Measurements from ENCODE around the gene KCTD18. TPM values are rescaled to one million over a fixed set of nuclear protein-coding genes. Genes with fewer than 3 reads are reported as not detected.

The KCTD18 gene
- total and polyA plus RNA-seq, 2 donors from 2014 or later, result 8.5 to 12.6 TPM

DNA sequence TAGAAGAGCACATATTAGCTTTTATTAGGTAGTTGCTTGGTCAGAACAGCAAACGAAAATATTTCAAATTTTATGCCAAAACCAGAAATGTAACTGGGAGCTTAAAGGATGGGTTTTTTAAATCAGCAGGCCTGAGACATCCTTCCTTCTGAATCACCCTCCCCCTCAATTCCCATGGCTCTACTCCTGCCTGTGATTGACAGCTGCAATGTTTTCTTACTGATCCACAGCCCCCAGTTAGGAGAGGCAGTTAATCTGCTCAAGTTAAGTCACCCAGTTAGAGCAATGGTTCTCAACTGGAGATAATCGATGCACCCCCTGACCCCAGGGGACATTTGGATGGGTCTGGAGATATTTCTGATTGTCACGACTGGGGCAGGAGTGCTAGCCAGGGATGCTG lies 24.9 kb downstream of the KCTD18 start:
- intact Hi-C loops (cut with DNase I), result loop anchor here (10.0 kb wide), 1 partner anchor 180 kb away; the partner anchor contains the start of gene SPATS2L
- DNase-seq (no peak), FAIRE-seq (no peak)
- no peaks in the 10 kb centered on the region for H3K4me1 ChIP-seq (ENCODE audit: control insufficient read depth in 2 of 3, insufficient read depth in 2 of 3, low read depth in 1 of 3, low read length in 3 of 3)
- no peak overlapping the region for H3K27ac ChIP-seq (ENCODE audit: low read depth in 2 of 2, low read length in 2 of 2)
- H3K36me3 ChIP-seq (ENCODE audit: control insufficient read depth in 2 of 3, insufficient read depth in 3 of 3, low read length in 3 of 3), result peaks cover 0 to 6% (median 2%) of the 10 kb centered on the region in 3 donors
- no peaks in the 10 kb centered on the region for H3K27me3 ChIP-seq (ENCODE audit: control insufficient read depth, insufficient read depth, low read length)
- H3K4me3 ChIP-seq (ENCODE audit: low read length in 3 of 3), result no peak overlapping the region
- H3K9ac ChIP-seq (ENCODE audit: low read length in 3 of 3), result no peak overlapping the region
- TF ChIP-seq, protein P1, sequence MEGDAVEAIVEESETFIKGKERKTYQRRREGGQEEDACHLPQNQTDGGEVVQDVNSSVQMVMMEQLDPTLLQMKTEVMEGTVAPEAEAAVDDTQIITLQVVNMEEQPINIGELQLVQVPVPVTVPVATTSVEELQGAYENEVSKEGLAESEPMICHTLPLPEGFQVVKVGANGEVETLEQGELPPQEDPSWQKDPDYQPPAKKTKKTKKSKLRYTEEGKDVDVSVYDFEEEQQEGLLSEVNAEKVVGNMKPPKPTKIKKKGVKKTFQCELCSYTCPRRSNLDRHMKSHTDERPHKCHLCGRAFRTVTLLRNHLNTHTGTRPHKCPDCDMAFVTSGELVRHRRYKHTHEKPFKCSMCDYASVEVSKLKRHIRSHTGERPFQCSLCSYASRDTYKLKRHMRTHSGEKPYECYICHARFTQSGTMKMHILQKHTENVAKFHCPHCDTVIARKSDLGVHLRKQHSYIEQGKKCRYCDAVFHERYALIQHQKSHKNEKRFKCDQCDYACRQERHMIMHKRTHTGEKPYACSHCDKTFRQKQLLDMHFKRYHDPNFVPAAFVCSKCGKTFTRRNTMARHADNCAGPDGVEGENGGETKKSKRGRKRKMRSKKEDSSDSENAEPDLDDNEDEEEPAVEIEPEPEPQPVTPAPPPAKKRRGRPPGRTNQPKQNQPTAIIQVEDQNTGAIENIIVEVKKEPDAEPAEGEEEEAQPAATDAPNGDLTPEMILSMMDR (IDR thresholded peaks at IDR 0.05; ENCODE audit: borderline replicate concordance, extremely low read depth, insufficient read depth), result no peak
- no peaks in the 10 kb centered on the region for H3K9me3 ChIP-seq (ENCODE audit: control insufficient read depth in 2 of 3, insufficient read depth in 1 of 3, low read length in 3 of 3)

DNA sequence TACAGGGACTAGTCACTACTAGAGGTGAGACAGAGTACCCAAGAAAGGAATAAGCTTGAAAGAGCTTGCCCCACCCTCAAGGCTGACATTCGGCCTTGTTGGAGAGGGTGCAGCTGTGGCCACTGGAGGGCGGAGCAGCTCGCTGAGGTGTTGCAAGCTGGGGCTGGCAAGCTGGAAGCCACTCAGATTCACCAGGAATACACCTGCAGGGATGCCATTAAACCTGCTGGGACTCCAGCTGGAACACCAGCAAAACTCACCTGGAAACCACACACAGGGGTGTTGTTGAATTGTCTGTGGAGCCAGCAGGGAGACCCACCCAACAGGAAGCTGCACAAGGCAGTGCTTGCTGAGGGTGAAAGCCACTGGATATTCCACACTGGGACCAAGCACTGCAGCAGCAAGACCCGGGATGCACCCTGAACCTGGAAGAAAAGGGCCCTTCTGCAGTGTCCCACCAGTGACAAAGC lies 26.1 kb downstream of the KCTD18 start:
- no peak overlapping the region for H3K4me3 ChIP-seq (ENCODE audit: low read length in 3 of 3)
- peak in 4 of 5 donors; percentile 38 to 63 (median 59) for DNase-seq
- FAIRE-seq, result no peak
- H3K4me1 ChIP-seq (ENCODE audit: control insufficient read depth in 2 of 3, insufficient read depth in 2 of 3, low read depth in 1 of 3, low read length in 3 of 3), result no peaks in the 10 kb centered on the region
- intact Hi-C loops (cut with DNase I), result loop anchor here (10.0 kb wide), 1 partner anchor 179 kb away; the partner anchor contains the start of gene SPATS2L
- H3K9ac ChIP-seq (ENCODE audit: low read length in 3 of 3), result no peak overlapping the region
- H3K9me3 ChIP-seq (ENCODE audit: control insufficient read depth in 2 of 3, insufficient read depth in 1 of 3, low read length in 3 of 3), result no peaks in the 10 kb centered on the region
- peaks cover 0 to 5% (median 0%) of the 10 kb centered on the region in 3 donors for H3K36me3 ChIP-seq (ENCODE audit: control insufficient read depth in 2 of 3, insufficient read depth in 3 of 3, low read length in 3 of 3)
- TF ChIP-seq, protein P1 (IDR thresholded peaks at IDR 0.05; ENCODE audit: borderline replicate concordance, extremely low read depth, insufficient read depth), result peak; percentile 32
- H3K27me3 ChIP-seq (ENCODE audit: control insufficient read depth, insufficient read depth, low read length), result no peaks in the 10 kb centered on the region
- no peak overlapping the region for H3K27ac ChIP-seq (ENCODE audit: low read depth in 2 of 2, low read length in 2 of 2)

- H3K9ac ChIP-seq (ENCODE audit: low read length in 3 of 3), result no peak overlapping the region
- intact Hi-C loops (cut with DNase I), result loop anchor here (10.0 kb wide), 1 partner anchor 177 kb away; the partner anchor contains the start of gene SPATS2L
- TF ChIP-seq, protein P1 (IDR thresholded peaks at IDR 0.05; ENCODE audit: borderline replicate concordance, extremely low read depth, insufficient read depth), result no peak
- H3K4me1 ChIP-seq (ENCODE audit: control insufficient read depth in 2 of 3, insufficient read depth in 2 of 3, low read depth in 1 of 3, low read length in 3 of 3), result no peaks in the 10 kb centered on the region
- FAIRE-seq (no peak), DNase-seq (peak in 1 of 5 donors; percentile 16)
- H3K27ac ChIP-seq (ENCODE audit: low read depth in 2 of 2, low read length in 2 of 2), result no peak overlapping the region
- no peaks in the 10 kb centered on the region for H3K9me3 ChIP-seq (ENCODE audit: control insufficient read depth in 2 of 3, insufficient read depth in 1 of 3, low read length in 3 of 3)
- H3K4me3 ChIP-seq (ENCODE audit: low read length in 3 of 3), result no peak overlapping the region
- peaks cover 0 to 12% (median 5%) of the 10 kb centered on the region in 3 donors for H3K36me3 ChIP-seq (ENCODE audit: control insufficient read depth in 2 of 3, insufficient read depth in 3 of 3, low read length in 3 of 3)
- no peaks in the 10 kb centered on the region for H3K27me3 ChIP-seq (ENCODE audit: control insufficient read depth, insufficient read depth, low read length)
Measured at GRCh38 chr2:200482194-200482593, 27.7 kb downstream of the KCTD18 start.
